ENCODE results near the gene GSK3A.

GSK3A gene

DNA sequence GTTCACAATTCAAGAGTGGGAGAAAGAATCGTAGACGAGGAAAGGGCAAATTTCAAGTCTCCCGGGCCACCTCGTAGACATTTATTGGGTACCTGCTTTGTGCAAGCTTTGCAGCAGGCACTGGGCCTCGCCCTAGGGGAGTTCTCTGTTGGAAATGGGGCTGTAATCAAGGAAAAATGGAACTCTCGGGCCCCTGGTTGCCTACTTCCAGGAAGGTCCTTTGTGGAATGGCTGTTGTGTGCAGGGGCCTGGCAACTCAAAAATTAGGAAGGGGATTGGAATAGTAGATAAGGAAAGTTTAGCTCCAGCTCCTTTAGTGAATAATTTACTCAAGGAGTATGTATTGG lies 21.7 kb downstream of the GSK3A start:
- no peak for DNase-seq

DNA sequence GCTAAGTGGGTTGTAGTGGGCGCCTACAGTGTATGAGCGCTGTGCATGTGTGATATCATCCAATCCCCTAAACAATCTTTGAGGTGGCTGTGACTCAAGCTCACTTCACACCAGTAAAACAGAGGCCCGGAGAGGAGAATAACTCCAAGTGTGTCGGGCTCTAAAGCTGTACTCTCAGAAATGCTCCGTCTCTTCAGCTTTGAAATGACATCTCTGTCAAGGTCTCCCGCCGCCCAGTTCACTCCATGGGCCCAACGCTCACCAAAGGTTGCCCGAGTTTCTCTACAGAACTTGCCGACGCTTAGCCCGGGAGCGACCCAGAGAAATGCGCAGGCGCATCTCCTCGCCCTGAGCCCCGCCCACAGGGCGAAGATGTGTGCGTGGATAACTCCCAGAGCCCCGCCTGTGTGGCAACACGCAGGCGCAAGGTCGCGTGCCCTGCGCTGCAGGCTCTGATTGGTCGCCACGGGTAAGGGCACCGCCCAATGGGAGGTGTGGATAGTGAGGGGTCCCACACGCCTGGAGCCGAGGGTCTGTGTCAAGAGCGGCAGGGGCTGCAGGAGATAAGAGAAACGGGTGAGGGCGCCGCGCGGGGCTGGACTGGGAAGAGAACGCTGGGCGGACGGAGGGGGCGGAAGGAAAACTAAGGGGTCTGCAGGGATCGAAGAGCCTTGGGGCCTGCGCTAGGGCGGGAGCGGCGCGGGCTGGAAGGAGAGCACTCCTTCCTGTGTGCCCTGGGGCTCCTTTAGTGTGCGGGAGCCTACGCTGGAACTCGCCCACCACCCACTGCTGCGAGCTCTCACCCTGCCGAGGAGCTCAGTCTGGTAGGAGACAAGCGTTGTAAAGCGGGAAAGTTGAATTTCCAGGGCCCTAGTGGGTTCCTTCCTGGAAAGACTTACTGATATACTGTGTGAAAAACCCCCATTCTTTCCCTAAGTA lies 22.3 kb downstream of the GSK3A start, which contains the start of gene ZNF526:
Gene ZNF526, plus strand, starts transcription at position 501 of the 939 bp plus-strand sequence. CDS start 4,092 bp downstream, outside the sequence.
- peak; percentile 76 for DNase-seq

DNA sequence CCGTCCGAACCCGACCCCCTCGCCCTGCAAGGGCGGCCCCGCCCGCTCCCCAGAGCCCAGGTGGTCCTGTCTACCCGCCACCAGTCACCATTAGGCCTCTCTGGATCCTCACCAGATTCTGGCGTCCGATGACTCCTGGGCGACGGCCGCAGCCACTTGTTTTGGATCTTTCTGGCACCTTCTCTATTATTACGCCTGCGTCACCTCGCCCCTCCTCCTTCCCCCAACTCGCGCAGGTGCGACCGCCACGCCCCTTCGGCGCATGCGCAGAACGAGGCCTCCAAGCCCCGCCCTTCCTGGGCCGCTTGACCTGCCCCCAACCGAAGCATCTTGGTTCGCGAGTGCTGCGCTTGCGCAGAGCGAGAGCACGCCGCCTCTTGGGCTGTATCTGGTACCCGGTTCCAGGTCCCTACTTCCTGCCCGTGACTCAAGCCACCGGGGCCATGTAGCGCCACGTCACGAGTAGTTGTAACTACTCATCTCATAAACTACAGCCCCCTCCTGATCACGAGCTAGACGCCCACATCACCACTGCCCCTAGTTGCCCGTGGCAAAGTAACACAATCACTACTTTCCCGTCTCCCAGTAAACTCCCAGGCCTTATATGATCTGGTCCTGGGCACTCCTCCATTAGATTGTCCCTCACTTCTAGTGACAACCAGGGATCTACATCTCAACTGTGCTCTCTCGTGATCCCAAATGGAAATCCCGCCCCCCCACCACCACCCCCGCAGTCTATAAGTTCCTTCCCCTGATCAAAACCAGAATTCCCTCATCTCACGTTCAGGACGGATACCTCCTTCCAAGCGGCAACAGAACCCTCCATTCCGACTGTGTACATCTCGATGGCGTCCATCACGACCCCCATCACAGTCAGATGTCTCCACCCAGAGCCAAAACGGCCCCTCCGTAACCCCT lies 24.6 kb downstream of the GSK3A start, which contains the start of gene DEDD2:
Gene DEDD2, minus strand, starts transcription at position 158 of the 918 bp plus-strand sequence. CDS start 670 bp downstream, outside the sequence.
- peak; percentile 67 for DNase-seq

DNA sequence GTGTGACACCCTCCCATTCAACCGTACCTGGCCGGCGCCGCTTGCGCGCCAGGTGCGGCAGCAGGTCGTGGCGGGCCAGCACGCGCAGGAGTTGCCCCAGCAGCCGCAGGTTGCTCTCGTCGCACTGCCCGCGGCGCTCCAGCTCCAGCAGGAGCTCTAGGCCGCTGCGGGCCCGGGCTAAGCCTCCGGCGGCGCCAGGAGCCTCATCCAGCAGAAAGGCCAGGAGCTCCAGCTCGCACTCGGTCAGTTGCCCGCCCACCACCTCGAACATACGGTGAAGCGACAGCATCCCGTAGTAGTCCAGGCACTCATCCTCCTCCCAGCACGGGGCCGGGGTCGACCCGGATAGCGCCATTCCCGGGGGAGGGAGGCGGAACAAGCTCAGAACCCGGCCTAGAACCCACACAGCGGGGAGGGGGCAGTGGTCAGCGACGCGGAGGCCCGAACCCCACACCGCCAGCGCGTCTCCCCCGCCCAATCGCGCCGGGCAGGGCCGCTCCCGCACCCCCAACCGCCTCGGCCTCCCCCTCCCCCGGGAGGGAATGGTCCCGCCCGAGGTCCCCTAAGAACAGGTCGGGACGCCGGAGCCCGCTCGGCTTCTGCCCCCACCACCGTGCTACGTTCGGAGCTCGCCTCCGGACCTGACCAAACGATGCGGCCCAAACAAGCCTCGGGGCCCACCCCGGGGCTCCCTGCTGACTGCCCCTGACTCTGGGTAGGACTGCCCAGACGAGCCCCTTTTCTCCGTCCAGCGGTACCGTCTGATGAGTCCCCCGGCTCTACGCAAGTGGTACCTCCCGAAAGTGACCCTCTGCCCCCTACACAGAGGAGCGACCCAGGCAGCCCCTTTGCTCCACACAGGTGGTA lies 25.5 kb downstream of the GSK3A start:
- no peak for DNase-seq

DNA sequence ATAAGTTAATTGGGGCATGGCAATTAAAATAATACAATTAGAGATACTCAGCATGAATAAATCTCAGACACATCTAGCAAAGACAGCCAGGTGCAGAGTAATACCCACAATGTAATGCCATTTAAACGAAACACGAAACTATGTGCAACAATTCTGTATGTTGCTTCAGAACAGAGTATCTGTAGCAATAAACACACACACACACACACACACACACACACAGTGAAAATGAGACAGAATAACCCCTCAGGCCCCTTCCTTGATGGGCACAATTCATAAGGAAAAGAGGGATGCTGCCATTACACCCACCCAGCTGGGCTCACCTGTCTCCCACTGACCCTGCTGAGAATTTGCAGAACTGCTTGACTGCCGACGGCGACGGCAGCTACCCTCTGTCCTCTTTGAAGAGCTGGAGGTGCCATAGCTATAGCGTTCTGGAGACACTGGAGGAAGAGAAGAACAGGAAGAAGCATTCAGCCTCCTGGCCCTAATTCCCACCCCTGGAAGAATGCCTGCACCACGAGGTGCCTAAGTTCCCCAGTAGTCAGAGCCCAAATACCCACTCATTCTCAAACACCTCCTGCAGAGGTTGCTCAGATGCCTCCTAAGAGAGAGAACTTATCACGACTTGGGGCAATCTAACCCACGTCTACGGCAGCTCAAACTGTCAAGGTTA lies 27.5 kb downstream of the GSK3A start:
- no peak for DNase-seq

DNA sequence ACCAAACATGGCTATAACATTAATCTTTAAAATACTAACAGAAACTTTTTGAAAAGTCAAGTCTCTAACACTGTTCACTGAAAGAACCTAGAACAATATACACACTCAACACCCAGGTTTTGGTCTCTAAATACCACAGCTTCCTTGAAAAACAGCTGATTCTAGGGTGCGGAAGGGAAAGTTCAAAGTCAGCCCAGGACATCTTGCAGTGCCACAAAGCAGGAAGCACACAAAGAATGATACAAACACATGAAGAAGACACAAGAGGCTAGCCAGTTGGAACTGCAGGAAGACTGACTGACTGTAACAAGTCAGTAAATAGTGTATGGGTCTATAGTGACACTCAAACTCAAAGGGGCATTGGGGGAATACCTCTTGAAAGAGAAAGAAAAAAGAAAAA lies 29.5 kb downstream of the GSK3A start:
- DNase-seq = no peak

DNA sequence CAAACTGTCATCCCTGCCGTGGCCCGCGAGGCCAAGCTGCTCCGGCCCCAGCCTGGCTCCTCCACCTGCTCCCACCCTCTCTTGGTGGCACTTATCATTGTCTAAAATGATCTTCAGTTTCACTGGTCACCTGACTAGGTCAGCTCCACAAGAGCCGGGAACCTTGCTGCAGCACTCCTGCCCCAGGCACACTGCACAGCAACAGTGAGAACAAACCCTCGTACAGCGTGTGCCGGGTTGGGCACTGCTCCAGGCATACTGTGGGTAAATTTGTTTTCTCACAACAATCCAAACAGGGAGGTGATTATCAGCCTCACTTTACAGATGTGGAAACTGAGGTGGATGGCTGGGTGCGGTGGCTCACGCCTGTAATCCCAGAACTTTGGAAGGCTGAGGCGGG lies 33.8 kb downstream of the GSK3A start:
- DNase-seq = no peak

DNA sequence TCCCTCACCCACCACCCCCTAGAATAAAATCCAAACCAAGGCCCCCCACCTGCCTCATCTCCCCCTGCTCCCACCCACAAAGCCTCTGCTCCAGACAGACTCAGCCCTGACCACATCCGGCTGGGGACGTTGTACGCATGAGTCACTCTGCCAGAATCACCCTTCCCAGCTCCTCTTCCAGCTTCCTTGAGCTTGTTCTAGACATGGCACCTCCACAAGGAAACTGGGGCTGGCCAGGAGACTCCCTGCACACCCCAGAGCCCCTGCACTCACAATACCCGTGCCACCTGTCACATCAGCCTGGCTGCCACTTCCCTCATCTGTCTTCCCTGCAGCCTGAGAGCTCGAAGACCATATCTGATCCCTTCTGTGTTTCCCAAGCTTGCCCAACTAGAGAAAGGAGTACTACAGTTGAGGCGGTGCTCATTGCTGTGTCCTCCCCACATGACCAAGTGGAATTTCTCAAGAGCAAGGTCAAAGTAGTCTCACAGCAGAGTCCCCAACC lies 34.6 kb downstream of the GSK3A start:
- no peak for DNase-seq

DNA sequence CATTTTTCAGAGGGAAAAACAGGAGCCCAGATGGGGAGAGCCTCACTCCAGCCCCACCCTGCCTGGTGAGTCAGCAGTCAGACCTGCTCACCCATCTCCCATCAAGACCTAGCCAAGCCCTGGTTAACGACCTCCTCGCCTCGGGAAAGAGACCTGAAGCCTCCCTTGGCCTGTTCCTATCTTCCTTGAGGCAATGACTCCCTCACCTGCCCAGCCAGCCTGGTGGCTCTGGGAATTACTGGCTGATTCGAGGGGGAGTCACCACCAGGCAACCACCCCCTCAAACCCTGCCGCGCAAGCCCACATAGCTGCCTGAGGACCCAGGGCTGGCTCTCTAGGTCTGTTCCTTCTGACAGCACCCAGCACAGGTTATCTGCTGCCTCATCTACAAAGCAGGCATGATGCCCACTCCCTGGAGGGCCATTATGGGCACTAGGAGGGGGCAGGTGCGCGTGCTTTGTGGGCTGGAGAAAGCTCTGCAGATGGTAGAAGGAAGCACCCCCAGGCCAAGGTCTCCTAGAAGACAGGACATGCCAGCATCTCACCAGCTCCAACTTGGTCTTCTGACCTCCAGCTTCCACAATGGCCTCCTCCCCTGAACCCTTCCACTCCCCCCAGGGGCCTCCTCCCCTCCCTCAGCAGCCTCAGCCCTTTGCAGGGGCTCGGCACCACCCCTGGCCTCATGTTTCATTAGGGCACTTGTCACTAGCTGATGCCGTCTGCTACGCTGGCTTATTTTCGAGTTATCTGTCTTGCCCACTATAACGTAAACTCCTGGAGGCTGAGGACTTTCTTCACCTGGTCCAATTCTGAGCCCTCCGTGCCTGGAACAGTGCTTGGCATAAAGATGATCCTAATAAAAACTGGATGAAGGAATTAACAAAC lies 35.3 kb downstream of the GSK3A start:
- DNase-seq = no peak

DNA sequence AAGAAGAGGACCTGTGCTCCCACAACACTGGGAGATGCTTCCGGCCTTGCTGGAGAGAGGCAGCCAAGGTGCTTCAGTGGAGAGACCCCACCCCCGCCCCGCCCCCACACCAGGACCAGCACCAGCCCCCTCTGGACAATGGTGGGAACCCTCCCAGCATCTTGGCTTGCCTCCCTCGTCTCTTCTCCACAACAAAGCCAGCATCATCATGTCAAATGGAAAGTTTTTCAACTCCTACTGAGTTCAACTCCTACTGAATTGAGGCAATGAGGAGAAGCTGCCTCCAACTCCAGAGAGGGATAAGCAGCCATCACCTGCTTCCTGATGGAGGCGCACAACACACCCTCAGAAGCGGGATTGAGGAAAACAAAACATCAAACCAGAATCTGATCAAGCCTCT lies 37.7 kb downstream of the GSK3A start:
- DNase-seq = no peak

DNA sequence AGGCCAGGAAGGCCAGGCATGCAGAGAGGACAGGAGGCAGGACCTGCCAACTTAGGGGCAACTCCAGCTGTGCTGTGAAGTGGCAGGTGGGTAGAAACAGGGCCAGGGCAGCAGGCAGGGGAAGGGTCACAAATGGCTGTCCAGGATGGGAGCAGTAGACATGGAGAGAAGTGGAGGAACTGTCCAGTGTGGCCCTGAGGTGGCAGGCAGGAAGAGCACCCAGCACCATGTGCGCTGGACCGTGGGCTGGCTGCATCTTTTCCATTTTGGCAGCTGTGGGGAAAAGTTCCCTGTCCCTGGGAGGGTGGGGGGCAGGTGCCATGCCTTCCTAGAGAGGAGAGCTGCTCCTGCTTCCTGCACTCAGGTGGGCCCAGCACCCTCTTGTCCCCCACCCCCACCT lies 38.7 kb downstream of the GSK3A start:
- DNase-seq = no peak

DNA sequence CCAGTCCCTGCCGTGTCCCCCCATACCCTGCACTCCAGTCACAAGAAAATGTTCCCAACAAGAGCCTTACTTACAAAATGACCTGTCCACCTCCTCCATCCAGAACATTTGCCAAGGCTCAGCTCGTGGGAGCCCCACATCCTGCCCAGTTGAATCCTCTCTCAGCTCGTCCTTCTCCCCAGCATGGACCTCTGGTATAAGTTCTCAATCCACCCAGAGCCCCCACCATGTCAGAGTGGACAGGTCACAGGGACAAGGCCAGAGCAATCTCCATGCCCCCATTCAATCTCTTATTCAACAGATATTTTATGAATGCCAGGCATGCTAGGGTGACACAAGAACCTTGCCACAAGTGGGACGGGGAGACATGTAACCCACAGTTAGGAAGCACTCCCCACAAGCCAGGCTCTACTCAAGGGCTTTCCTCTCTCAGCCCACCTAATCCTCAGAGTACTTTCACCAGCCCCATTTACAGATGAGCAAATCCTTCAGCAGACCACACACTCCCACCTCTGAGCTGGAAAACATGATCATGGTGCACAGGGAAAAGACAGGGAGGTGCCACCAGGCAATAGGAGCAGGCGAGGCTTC lies 40.0 kb downstream of the GSK3A start:
- no peak for DNase-seq

DNA sequence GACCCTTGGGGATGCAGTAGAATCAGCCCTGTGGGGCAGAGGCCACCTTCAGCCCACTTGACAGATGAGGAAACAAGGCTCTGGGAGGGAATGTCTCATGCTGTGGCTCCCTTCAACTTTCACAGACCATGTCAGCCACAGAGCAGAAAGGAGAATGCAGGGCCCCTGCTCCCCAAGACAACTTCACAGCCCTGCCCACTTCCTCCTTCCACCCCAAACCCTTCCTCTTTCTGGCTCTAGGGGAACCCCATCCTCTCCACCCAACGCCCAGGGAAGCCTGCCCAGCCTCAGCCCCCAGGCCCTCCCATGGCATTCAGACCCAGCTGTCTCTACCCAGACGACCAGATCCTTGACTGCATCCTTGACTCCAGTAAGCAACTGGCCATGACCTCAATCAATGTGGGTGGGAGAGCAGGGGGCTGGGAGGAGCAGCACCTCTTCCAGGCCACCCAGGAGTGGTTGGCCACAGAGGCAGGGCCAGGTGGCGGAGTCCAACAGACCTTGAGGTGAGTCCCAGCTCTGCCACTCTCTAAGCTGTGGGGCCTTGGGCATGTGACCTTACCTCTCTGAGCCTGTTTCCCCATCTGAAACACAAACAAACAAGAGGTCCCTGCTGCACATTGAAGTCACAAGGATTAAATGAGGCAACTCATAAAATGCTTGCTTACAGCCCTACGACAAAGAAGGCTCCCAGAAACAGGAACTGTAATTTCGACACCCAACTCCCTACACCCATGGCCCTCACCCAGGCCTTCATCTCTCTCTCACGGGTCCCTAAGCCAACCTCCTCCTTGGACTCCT lies 40.7 kb downstream of the GSK3A start:
- DNase-seq = no peak

DNA sequence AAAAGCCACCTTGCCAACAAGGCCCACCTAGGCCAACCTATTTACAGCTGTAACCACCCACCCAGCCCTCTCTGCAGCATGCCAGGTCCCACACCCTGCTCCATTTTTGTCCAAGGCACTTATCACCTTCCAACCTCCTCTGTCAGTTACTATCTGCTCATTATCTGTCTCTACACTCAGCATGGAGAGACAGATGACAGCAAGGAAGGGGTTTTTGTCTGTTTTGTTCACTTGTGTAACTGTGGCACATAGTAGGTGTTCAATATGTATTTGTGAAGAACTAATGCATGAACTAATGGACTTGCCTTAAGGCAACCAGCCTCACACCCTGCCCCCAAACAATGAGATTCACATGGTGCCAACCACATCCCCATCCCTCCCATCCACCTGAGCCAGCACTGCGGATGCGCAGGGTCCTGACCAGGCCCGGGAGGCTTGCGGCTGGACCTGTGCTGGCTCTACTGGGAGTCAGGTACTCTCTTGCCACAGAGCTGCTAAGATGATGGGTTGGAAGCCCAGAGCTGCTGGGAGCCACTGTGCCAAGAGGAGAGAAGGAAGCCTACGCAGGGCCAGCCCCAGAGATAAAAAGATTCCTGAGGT lies 42.2 kb downstream of the GSK3A start:
- DNase-seq = no peak

DNA sequence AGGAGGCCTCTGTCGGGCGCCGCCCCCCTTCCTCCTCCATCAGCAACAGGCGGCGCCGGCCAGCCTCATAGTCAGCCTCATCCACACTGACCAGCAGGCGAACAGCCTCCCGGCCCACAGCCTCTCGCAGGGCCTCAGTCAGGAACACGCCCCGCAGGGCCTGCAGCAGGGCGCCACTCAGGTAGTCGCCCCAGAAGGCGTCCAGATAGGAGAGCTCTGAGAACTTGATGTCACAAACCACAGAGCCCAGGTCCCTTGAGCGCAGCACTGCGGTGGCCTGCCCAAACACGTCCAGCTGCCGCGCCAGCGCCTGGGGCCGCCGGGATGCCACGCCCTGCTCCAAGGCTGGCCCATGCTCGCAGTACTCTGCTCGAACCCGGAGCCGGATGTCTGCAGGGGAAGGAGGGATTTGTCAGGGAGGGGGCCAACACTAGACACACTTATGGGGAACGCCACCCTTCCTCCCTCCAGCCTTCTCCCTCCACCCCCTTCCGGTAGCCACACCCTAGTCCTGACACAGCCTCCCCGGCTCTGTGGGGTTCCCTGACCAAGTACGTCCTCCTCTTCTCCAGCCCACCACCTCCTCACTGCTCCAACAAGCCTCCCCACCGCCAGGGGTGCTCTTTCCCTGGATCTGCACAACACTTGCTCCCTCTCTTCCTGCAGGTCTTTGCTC lies 42.8 kb downstream of the GSK3A start:
- no peak for DNase-seq

DNA sequence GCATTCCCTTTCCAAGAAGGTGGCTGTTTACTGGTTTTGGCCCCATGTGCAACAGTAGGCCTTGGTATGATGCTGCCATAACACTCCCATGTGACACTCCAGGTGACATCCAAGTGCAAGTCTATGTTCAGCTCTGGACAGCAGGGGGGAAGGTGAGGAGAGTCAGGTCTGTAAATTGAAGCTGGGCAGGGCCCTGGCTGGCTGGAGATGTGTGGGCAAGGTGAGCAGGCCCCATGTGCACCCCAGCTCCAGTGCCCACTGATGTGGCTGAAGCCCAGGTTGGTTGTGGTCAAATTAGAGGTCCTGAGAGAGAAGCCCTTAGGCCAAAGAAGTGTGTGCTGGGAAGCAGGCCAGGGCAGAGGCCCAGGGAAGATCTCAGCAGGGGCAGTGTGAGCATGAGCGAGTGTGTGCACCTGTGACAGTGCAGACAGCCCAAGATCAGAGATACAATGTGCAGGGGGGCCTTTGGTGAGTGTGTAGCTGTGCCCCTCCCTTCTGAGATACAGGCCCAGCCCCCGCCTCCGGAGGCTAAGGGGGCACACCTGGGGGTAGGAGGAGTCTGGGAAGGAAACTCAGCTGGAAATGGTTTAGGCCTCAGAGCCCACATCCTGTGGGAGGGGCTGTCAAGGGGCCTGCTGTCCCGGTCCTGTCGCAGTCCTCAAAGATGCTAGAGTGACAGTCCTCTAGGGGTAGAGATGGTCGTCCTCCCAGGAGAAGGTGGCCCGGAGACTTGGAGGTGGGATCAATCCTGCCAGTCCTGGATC lies 43.5 kb downstream of the GSK3A start:
- no peak for DNase-seq

DNA sequence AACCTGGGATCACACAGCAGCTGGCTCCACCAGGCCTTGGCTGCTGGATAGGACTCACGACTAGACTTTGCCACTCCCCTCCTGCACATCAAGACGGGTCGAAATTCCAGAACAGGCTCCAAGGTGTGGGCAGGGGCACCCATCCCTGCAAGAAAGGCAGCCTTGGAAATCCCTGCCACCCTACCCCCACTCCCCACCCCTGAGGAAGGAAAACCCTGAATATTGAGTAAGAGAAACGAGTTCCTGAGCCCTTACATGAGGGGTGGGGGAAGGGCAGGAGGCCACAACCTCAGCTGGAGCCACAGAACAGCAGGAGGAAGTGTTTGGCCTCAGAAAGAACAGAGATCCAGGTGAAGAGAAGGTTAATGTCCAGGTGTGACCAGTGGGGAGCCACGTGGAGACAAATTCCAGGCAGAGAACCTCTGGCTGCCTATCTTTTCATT lies 45.0 kb downstream of the GSK3A start:
- DNase-seq = no peak

Measured in NCI-H1417 treated with DMSO at 0.1 percent for 48 hours (cell line).